GM12878 (cell line): Measurements from ENCODE around the gene DAB2. TPM values are rescaled to one million over a fixed set of nuclear protein-coding genes. Genes with fewer than 3 reads are reported as not detected.

ENCODE experiments used
- ATAC-seq: fragments of 200-7000 bp; cut with Tn5 transposase; 3 replicates; pipeline ENCODE4 v1.9.1; 2020; ENCODE audit warnings: mild to moderate bottlenecking, moderate library complexity
- BruUV-seq: library from RNA; stranded (reverse); fragments of 400-500 nt; replicated peaks from 2 replicates; lab custom pipeline; 2021; lab: Mats Ljungman, UMichigan
- CTCF ChIA-PET: fragments of 300-600 bp; sonication (Branson Sonifier 250); formaldehyde crosslinking; extraction: SDS; loops from one replicate; lab custom pipeline; 2021; ENCODE audit warnings: inconsistent platforms; lab: Yijun Ruan, JAX
- POLR2A ChIA-PET: fragments of 350-600 bp; formaldehyde crosslinking; extraction: SDS; loops from one replicate; lab custom pipeline; 2021; ENCODE audit warnings: inconsistent platforms; lab: Charles Lee
- RAD21 ChIA-PET: fragments of 300-600 bp; sonication (Branson Sonifier 250); formaldehyde crosslinking; loops from one replicate; lab custom pipeline; 2023; ENCODE audit warnings: antibody characterized with exemption; ENCODE audit not compliant: unreplicated experiment; lab: Charles Lee
- SMC1A ChIA-PET: fragments of 300-600 bp; sonication (Branson Sonifier 250); formaldehyde crosslinking; loops from one replicate; lab custom pipeline; 2023; ENCODE audit not compliant: unreplicated experiment, uncharacterized antibody; lab: Charles Lee
- DNase-seq: peaks from one replicate; pipeline ENCODE4 v3.0.0-alpha.2; 2011; ENCODE audit warnings: low read depth, low spot score
- FAIRE-seq: peaks from 3 replicates; lab custom pipeline; 2011; peaks lifted over from hg19 to GRCh38; lab: Jason Lieb, UNC
- H2AFZ ChIP-seq: 2 replicates; pipeline ENCODE4 v1.6.0; 2011; ENCODE audit warnings: low read depth, low read length, control low read depth; ENCODE audit not compliant: control insufficient read depth
- H3K27ac ChIP-seq: 2 replicates; pipeline ENCODE4 v1.5.1; 2011; ENCODE audit warnings: control low read depth; ENCODE audit not compliant: control insufficient read depth, insufficient read depth
- H3K27me3 ChIP-seq, 2 experiments: replicated peaks in 1 of 2; 2 replicates each; pipeline versions ENCODE4 v1.6.0 to v1.6.1; 2011; ENCODE audit warnings: low read length in 1 of 2; ENCODE audit not compliant: control insufficient read depth in 2 of 2, insufficient read depth in 2 of 2
- H3K36me3 ChIP-seq, 2 experiments: 2 replicates each; pipeline ENCODE4 v1.5.1; 2011; ENCODE audit warnings: low read length in 1 of 2; ENCODE audit not compliant: control insufficient read depth in 2 of 2, insufficient read depth in 2 of 2
- H3K4me1 ChIP-seq: 2 replicates; pipeline ENCODE4 v1.6.1; 2011; ENCODE audit warnings: mild to moderate bottlenecking, low read length, moderate library complexity, mixed read lengths; ENCODE audit not compliant: control insufficient read depth, insufficient read depth
- H3K4me2 ChIP-seq: 2 replicates; pipeline ENCODE4 v1.6.0; 2011; ENCODE audit warnings: control low read depth; ENCODE audit not compliant: control insufficient read depth, insufficient read depth
- H3K4me3 ChIP-seq: fragments of 200-600 bp; sonication (generic); 2 replicates; pipeline ENCODE4 v1.5.1; 2016
- H3K79me2 ChIP-seq: 2 replicates; pipeline ENCODE4 v1.6.0; 2011; ENCODE audit warnings: low read length; ENCODE audit not compliant: control insufficient read depth, insufficient read depth
- H3K9ac ChIP-seq: 2 replicates; pipeline ENCODE4 v1.8.0; 2011; ENCODE audit warnings: low read length, control low read depth, mixed read lengths; ENCODE audit not compliant: control insufficient read depth, insufficient read depth
- H3K9me3 ChIP-seq: replicated peaks from 3 replicates; pipeline ENCODE4 v1.5.1; 2011; ENCODE audit warnings: mild to moderate bottlenecking, low read length; ENCODE audit not compliant: control insufficient read depth, insufficient read depth
- H4K20me1 ChIP-seq: 2 replicates; pipeline ENCODE4 v1.6.0; 2011; ENCODE audit not compliant: control insufficient read depth, insufficient read depth
- BMI1 ChIP-seq: fragments of 450-650 bp; IDR thresholded peaks from 2 replicates; pipeline ENCODE4 v1.6.1; 2016; ENCODE audit warnings: mild to moderate bottlenecking, moderate library complexity, borderline replicate concordance
- CTCF ChIP-seq, 3 experiments: IDR thresholded peaks in 2 of 3; conservative IDR thresholded peaks in 1 of 3; 2 replicates each; pipeline ENCODE4 v1.5.1; 2011; ENCODE audit warnings: low read depth in 3 of 3, low read length in 3 of 3, mild to moderate bottlenecking in 3 of 3, control low read depth in 2 of 3, moderate library complexity in 2 of 3, inconsistent platforms in 1 of 3, mixed read lengths in 1 of 3; ENCODE audit not compliant: control insufficient read depth in 2 of 3, insufficient read depth in 1 of 3; ENCODE audit errors: extremely low read depth in 1 of 3
- IKZF2 ChIP-seq, 2 experiments: fragments of 450-650 bp; IDR thresholded peaks; 2 replicates each; pipeline ENCODE4 v1.6.1; 2017; ENCODE audit warnings: mild to moderate bottlenecking in 2 of 2, moderate library complexity in 2 of 2
- MTA2 ChIP-seq: fragments of 450-650 bp; IDR thresholded peaks from 2 replicates; pipeline ENCODE4 v1.6.1; 2016; ENCODE audit warnings: low read depth, mild to moderate bottlenecking, moderate library complexity
- MXI1 ChIP-seq: fragments of 150-350 bp; IDR thresholded peaks from 2 replicates; pipeline ENCODE4 v1.6.1; 2011; ENCODE audit warnings: low read depth, mild to moderate bottlenecking, inconsistent platforms, low read length, improper control_type of control experiment
- MYB ChIP-seq: fragments of 150-350 bp; IDR thresholded peaks from 2 replicates; pipeline ENCODE4 v1.6.1; 2014; ENCODE audit warnings: mild to moderate bottlenecking, low read depth, low read length, borderline replicate concordance
- NFIC ChIP-seq: IDR thresholded peaks from 2 replicates; pipeline ENCODE4 v1.6.1; 2012; ENCODE audit warnings: low read depth, mild to moderate bottlenecking, inconsistent platforms, low read length, moderate library complexity
- PBX3 ChIP-seq: IDR thresholded peaks from 2 replicates; pipeline ENCODE4 v1.6.1; 2011; ENCODE audit warnings: mild to moderate bottlenecking, low read depth, low read length, moderate library complexity; ENCODE audit not compliant: insufficient replicate concordance
- RELA ChIP-seq: fragments of 450-650 bp; IDR thresholded peaks from 2 replicates; pipeline ENCODE4 v1.8.0; 2014; ENCODE audit warnings: borderline replicate concordance; ENCODE audit not compliant: partially characterized antibody
- SMAD1 ChIP-seq: fragments of 450-650 bp; IDR thresholded peaks from 2 replicates; pipeline ENCODE4 v1.6.1; 2018; ENCODE audit warnings: mild to moderate bottlenecking, low read depth; ENCODE audit not compliant: partially characterized antibody
- SMAD5 ChIP-seq: IDR thresholded peaks from 2 replicates; pipeline ENCODE4 v1.6.1; 2016; ENCODE audit warnings: antibody characterized with exemption, low read depth
- SP1 ChIP-seq: IDR thresholded peaks from one replicate; pipeline ENCODE4 v1.6.1; 2011; ENCODE audit warnings: low read depth, low read length
- TARDBP ChIP-seq: IDR thresholded peaks from 2 replicates; pipeline ENCODE4 v1.6.1; 2016; ENCODE audit warnings: borderline replicate concordance
- YY1 ChIP-seq: IDR thresholded peaks from 2 replicates; pipeline ENCODE4 v1.6.1; 2011; ENCODE audit warnings: low read depth, mild to moderate bottlenecking, low read length
- ZBTB11 ChIP-seq: fragments of 450-650 bp; formaldehyde crosslinking; IDR thresholded peaks from 2 replicates; pipeline ENCODE4 v1.5.0; 2022; ENCODE audit warnings: mild to moderate bottlenecking, missing genetic modification characterization
- ZZZ3 ChIP-seq: IDR thresholded peaks from 2 replicates; pipeline ENCODE4 v1.6.1; 2011; ENCODE audit warnings: low read depth; ENCODE audit not compliant: control insufficient read depth, insufficient read length
- WGBS: methylation state at CpG from one replicate; pipeline ENCODE4 v1.1.6; 2016; ENCODE audit warnings: low lambda C conversion rate; ENCODE audit not compliant: insufficient replicate concordance, insufficient coverage; ENCODE audit errors: missing lambda C conversion rate; 5-methylcytosine and 5-hydroxymethylcytosine counted together
- in situ Hi-C: fragments of 300-500 bp; cut with MboI; formaldehyde crosslinking; loops from 9 replicates; pipeline ENCODE4 v1.14.3; 2018; ENCODE audit warnings: mixed read lengths
- intact Hi-C: fragments of 100-400 bp; cut with micrococcal nuclease; formaldehyde crosslinking; loops from one replicate; pipeline ENCODE4 v1.14.2; 2022; ENCODE audit not compliant: unreplicated experiment
- polyA plus RNA-seq, 11 experiments: library from polyadenylated mRNA; depleted of rRNA in 4 of 11; unstranded in 6 of 11; stranded (reverse) in 5 of 11; fragments of >200 nt; fragmentation: Nextera tagmentation in 4 of 11; fragmentation: Illumina TruSeq in 1 of 11; extraction: Ambion mirVana in 4 of 11; extraction: Trizol in 1 of 11; gene quantifications; 1 replicate in 1 of 11; 2 replicates in 10 of 11; pipeline versions ENCODE4 v1.2.1 to v1.2.3, GENCODE V29; 2011 to 2016; ENCODE audit warnings: inconsistent platforms in 2 of 11, missing spikeins in 2 of 11, low read depth in 1 of 11
- total RNA-seq, 4 experiments: library from RNA; depleted of rRNA in 3 of 4; stranded (reverse); fragments of >200 nt in 3 of 4; fragmentation: Illumina TruSeq in 1 of 4; extraction: Trizol in 1 of 4; gene quantifications; 2 replicates each; pipeline versions ENCODE4 v1.2.1 to v1.2.3, GENCODE V29; 2013 to 2021

Gene DAB2
- total and polyA plus RNA-seq, 10 of the 15 experiments (the other 5 are each of a cell fraction or from before 2014, with no cell fraction given) = 0.05 to 0.23 (median 0.11) TPM; not detected in 7

- TF ChIP-seq PBX3 (no peak), SMAD1 (no peak), MYB (no peak), MTA2 (no peak), RELA (no peak), CTCF (IDR thresholded peaks at IDR 0.05 in 2 of 3, conservative IDR thresholded peaks at IDR 0.05 in 1 of 3; ENCODE audit: control insufficient read depth in 2 of 3, extremely low read depth in 1 of 3, insufficient read depth in 1 of 3, low read depth in 3 of 3, low read length in 3 of 3) (no peak), YY1 (no peak), BMI1 (no peak)
Observed at GRCh38 chr5:39368116-39368515, 56.7 kb downstream of the DAB2 start (continued).

GRCh38 chr5:39367711-39368110 is 57.1 kb downstream of the DAB2 start:
- BruUV-seq = no TSS peak
- in situ Hi-C loops (no loop called here), intact Hi-C loops (no loop called here)
- Histone ChIP-seq H3K4me3 (no peak overlapping the region), H2AFZ (no peak overlapping the region), H3K4me1 (no peaks in the 10 kb centered on the region), H3K27me3 (no peaks in the 10 kb centered on the region; a peak in 1 of 4 replicates), H3K9ac (no peak overlapping the region), H4K20me1 (no peaks in the 10 kb centered on the region), H3K4me2 (no peak overlapping the region), H3K36me3 (no peaks in the 10 kb centered on the region), H3K79me2 (no peaks in the 10 kb centered on the region), H3K9me3 (no peaks in the 10 kb centered on the region), H3K27ac (no peak overlapping the region)
- ChIA-PET POLR2A (no interaction called here), CTCF (interaction anchor here (1.5 kb wide), 1 partner anchor 8 kb away, joined by 4 read pairs; no protein-coding TSS in a partner anchor), SMC1A (interaction anchor here (1.5 kb wide), 1 partner anchor 48 kb away, joined by 3 read pairs; no protein-coding TSS in a partner anchor), RAD21 (no interaction called here)
- DNase-seq (no peak), FAIRE-seq (no peak), ATAC-seq (no peak)
- WGBS = 4% methylated on average over 3 of the region's 3 CpGs
- TF ChIP-seq ZZZ3 = no peak
- no peak for TF ChIP-seq IKZF2 (IDR thresholded peaks at IDR 0.05)
- no peak for TF ChIP-seq SMAD5
- TF ChIP-seq ZBTB11 = no peak
- no peak for TF ChIP-seq NFIC
- no peak for TF ChIP-seq TARDBP
- no peak for TF ChIP-seq MXI1
- no peak for TF ChIP-seq SP1
